GM12878 (cell line): ENCODE data around the gene PLEKHN1.

ENCODE experiments used
- BRCA1 ChIP-seq: IDR thresholded peaks from 2 replicates; pipeline ENCODE4 v1.6.1; 2011; ENCODE audit warnings: low read depth, low read length, improper control_type of control experiment
- CTCF ChIP-seq, 3 experiments: IDR thresholded peaks in 2 of 3; conservative IDR thresholded peaks in 1 of 3; 2 replicates each; pipeline ENCODE4 v1.5.1; 2011; ENCODE audit warnings: low read depth in 3 of 3, low read length in 3 of 3, mild to moderate bottlenecking in 3 of 3, control low read depth in 2 of 3, moderate library complexity in 2 of 3, inconsistent platforms in 1 of 3, mixed read lengths in 1 of 3; ENCODE audit not compliant: control insufficient read depth in 2 of 3, insufficient read depth in 1 of 3; ENCODE audit errors: extremely low read depth in 1 of 3
- EZH2 ChIP-seq: IDR thresholded peaks from 2 replicates; pipeline ENCODE4 v1.6.1; 2012; ENCODE audit warnings: low read depth, mild to moderate bottlenecking, control low read depth, inconsistent platforms, low read length, borderline replicate concordance; ENCODE audit not compliant: control insufficient read depth
- MYB ChIP-seq: fragments of 150-350 bp; IDR thresholded peaks from 2 replicates; pipeline ENCODE4 v1.6.1; 2014; ENCODE audit warnings: mild to moderate bottlenecking, low read depth, low read length, borderline replicate concordance
- NFYB ChIP-seq: IDR thresholded peaks from 2 replicates; pipeline ENCODE4 v1.6.1; 2011; ENCODE audit warnings: low read depth, mild to moderate bottlenecking, low read length, improper control_type of control experiment, moderate library complexity; ENCODE audit not compliant: insufficient read depth
- NR2F1 ChIP-seq: fragments of 450-650 bp; conservative IDR thresholded peaks from 2 replicates; pipeline ENCODE4 v1.6.1; 2017; ENCODE audit warnings: mild to moderate bottlenecking
- POLR2A ChIP-seq: IDR thresholded peaks from 2 replicates; pipeline ENCODE4 v1.6.1; 2011; ENCODE audit warnings: low read depth, mild to moderate bottlenecking, low read length
- POLR2AphosphoS5 ChIP-seq: IDR thresholded peaks from 2 replicates; pipeline ENCODE4 v1.6.1; 2011; ENCODE audit warnings: mild to moderate bottlenecking, low read length, inconsistent platforms
- REST ChIP-seq: IDR thresholded peaks from 2 replicates; pipeline ENCODE4 v1.6.1; 2012; ENCODE audit warnings: mild to moderate bottlenecking, low read depth, low read length
- SMC3 ChIP-seq: IDR thresholded peaks from 2 replicates; pipeline ENCODE4 v1.6.1; 2011; ENCODE audit warnings: low read length, improper control_type of control experiment, borderline replicate concordance
- ZBTB33 ChIP-seq: fragments of 450-650 bp; IDR thresholded peaks from 2 replicates; pipeline ENCODE4 v1.6.1; 2017; ENCODE audit warnings: mild to moderate bottlenecking
- ZNF217 ChIP-seq: fragments of 450-650 bp; IDR thresholded peaks from 2 replicates; pipeline ENCODE4 v1.6.1; 2017; ENCODE audit warnings: antibody characterized with exemption, mild to moderate bottlenecking

GRCh38 chr1:1003618-1004419 lies 37.5 kb downstream of the PLEKHN1 start:
- TF ChIP-seq NFYB (no peak), CTCF (IDR thresholded peaks at IDR 0.05 in 2 of 3, conservative IDR thresholded peaks at IDR 0.05 in 1 of 3; ENCODE audit: control insufficient read depth in 2 of 3, extremely low read depth in 1 of 3, insufficient read depth in 1 of 3, low read depth in 3 of 3, low read length in 3 of 3) (no peak), POLR2AphosphoS5 (no peak), MYB (no peak), ZBTB33 (no peak), ZNF217 (no peak), POLR2A (no peak), NR2F1 (no peak), SMC3 (no peak), BRCA1 (no peak), EZH2 (no peak), REST (no peak)
